Measurements from ENCODE around the gene SPC25.
"Not testable (repeated sequence)": the region's sequence is repeated elsewhere in the genome, so short reads cannot be mapped to it uniquely, and the experiment has no call there.

The SPC25 gene

DNA sequence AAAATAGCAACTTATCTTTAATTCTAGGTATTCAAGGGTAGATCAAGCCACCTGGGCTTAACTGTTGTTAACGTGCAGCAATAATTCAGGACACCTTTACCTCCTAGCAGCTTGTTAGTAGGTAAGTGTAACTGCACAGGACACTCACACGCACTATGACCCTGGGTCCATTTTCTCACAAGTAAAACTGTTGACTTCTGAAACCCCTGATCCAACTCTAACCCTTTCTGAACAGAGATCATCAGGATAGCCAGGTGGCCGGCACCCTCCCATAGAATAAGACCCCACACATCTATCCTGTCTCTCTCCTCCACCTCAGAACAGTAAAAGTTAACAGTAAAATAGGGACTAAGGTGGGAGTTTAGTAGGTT is 610 bp downstream of the SPC25 start:
- peak overlapping the region; percentile 67 for H3K4me3 ChIP-seq (ENCODE audit: low read depth, low read length)
- no peak for DNase-seq (ENCODE audit: low read depth)
- TF ChIP-seq, protein P1, sequence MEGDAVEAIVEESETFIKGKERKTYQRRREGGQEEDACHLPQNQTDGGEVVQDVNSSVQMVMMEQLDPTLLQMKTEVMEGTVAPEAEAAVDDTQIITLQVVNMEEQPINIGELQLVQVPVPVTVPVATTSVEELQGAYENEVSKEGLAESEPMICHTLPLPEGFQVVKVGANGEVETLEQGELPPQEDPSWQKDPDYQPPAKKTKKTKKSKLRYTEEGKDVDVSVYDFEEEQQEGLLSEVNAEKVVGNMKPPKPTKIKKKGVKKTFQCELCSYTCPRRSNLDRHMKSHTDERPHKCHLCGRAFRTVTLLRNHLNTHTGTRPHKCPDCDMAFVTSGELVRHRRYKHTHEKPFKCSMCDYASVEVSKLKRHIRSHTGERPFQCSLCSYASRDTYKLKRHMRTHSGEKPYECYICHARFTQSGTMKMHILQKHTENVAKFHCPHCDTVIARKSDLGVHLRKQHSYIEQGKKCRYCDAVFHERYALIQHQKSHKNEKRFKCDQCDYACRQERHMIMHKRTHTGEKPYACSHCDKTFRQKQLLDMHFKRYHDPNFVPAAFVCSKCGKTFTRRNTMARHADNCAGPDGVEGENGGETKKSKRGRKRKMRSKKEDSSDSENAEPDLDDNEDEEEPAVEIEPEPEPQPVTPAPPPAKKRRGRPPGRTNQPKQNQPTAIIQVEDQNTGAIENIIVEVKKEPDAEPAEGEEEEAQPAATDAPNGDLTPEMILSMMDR (IDR thresholded peaks at IDR 0.05; ENCODE audit: control insufficient read depth, extremely low read depth, insufficient read depth) = no peak

DNA sequence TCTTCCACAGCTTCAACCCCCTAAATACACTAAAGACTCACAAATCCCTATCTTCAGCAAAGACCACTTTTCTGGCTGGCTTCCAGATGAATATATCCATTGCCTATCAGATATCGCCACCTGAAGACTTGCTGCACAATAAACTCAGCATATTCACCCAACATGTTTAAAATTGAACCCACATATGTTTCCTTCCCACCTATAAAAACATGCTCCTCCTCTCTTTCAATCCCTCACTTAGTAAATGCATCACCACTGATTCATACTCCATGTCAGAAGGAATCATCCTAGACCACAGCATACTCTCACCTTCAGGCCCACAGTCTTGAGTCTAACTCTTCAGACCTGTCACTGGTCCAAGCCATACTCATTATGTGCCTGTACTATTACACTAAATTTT is 5.3 kb downstream of the SPC25 start:
- no peak overlapping the region for H3K4me3 ChIP-seq (ENCODE audit: low read depth, low read length)
- no peak for DNase-seq (ENCODE audit: low read depth)
- TF ChIP-seq, protein P1 (IDR thresholded peaks at IDR 0.05; ENCODE audit: control insufficient read depth, extremely low read depth, insufficient read depth) = no peak

DNA sequence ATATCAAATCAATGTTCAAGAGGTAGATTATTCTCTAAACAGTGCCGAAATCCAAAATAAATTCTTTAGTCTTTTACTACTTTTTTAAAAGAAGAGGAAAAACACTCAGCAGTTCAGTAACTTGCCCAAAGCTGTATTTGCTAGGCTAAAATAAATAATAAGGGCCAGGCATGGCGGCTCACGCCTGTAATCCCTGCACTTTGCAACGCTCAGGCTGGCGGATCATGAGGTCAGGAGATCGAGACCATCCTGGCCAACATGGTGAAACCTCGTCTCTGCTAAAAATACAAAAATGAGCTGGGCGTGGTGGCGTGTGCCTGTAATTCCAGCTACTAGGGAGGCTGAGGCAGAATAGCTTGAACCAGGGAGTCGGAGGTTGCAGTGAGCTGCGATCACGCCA is 8.1 kb downstream of the SPC25 start:
- H3K4me3 ChIP-seq (ENCODE audit: low read depth, low read length); DNase-seq (ENCODE audit: low read depth): not testable (repeated sequence)

DNA sequence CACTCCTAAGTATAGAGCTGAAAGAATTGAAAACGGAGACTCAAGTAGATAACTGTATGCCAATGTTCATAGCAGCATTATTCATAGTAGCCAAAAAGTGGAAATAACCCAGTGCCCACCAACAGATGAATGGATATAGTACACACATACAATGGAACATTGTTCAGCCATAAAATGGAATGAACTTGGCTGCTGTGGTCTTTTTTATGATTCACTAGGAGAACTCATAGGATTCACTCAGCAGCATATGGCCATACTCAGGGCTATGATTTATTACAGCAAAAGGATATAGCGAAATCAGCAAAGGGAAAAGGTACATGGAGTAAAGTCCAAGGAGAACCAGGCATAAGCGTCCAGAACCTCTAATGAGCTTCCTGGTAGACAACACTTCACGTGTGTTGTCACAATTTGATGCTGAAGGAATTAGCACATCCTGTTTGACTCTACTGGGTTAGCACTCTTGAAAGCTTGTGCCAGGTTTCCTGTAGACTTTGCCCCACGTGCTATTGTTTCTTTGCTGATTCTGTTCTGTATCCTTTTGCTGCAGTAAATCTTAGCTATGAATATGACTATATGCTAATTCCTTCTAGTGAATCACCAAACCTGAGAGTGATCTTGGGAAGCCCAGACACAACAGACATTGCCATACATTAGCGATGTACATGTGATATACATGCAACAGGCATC is 15.7 kb downstream of the SPC25 start:
- H3K4me3 ChIP-seq (ENCODE audit: low read depth, low read length) = no peak overlapping the region
- DNase-seq (ENCODE audit: low read depth) = no peak
- TF ChIP-seq, protein P1 (IDR thresholded peaks at IDR 0.05; ENCODE audit: control insufficient read depth, extremely low read depth, insufficient read depth) = no peak

DNA sequence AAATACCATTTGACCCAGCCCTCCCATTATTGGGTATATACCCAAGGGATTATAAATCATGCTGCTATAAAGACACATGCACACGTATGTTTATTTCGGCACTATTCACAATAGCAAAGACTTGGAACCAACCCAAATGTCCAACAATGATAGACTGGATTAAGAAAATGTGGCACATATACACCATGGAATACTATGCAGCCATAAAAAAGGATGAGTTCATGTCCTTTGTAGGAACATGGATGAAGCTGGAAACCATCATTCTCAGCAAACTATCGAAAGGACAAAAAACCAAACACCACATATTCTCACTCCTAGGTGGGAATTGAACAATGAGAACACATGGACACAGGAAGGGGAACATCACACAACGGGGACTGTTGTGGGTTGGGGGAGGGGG is 19.4 kb downstream of the SPC25 start:
- not testable (repeated sequence) for DNase-seq (ENCODE audit: low read depth)

DNA sequence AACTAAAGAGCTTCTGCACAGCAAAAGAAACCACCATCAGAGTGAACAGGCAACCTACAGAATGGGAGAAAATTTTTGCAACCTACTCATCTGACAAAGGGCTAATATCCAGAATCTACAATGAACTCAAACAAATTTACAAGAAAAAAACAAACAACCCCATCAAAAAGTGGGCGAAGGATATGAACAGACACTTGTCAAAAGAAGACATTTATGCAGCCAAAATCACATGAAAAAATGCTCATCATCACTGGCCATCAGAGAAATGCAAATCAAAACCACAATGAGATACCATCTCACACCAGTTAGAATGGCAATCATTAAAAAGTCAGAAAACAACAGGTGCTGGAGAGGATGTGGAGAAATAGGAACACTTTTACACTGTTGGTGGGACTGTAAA is 19.9 kb downstream of the SPC25 start:
- DNase-seq (ENCODE audit: low read depth); H3K4me3 ChIP-seq (ENCODE audit: low read depth, low read length): not testable (repeated sequence)

More for the DNA sequence above, 19.4 kb downstream of the SPC25 start:
- not testable (repeated sequence) for H3K4me3 ChIP-seq (ENCODE audit: low read depth, low read length)

DNA sequence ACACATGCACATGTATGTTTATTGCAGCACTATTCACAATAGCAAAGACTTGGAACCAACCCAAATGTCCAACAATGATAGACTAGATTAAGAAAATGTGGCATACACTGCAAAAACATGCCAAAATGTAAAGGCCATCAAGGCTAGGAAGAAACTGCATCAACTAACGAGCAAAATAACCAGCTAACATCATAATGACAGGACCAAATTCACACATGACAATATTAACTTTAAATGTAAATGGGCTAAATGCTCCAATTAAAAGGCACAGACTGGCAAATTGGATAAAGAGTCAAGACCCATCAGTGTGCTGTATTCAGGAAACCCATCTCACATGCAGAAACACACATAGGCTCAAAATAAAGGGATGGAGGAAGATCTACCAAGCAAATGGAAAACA is 23.1 kb downstream of the SPC25 start:
- not testable (repeated sequence) for H3K4me3 ChIP-seq (ENCODE audit: low read depth, low read length); DNase-seq (ENCODE audit: low read depth)

DNA sequence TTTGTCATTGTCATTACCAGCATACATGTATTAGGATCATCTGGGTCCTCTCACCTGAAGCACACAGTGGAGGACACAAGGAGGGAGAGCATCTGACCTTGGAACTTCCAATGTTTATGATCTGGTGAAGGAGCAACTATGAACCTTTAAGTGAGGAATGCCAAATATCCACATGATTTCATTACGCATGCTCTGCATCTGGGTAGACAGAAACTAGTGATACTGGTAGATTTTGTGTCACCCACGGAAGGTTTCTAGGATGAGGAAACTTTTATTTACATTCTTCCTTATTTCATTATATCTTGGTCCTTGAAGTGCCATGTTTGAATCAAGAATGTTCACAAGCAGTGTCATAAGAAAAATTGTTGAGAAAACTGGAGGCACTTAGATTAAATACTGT is 32.1 kb downstream of the SPC25 start:
- no peak overlapping the region for H3K4me3 ChIP-seq (ENCODE audit: low read depth, low read length)
- TF ChIP-seq, protein P1 (IDR thresholded peaks at IDR 0.05; ENCODE audit: control insufficient read depth, extremely low read depth, insufficient read depth) = no peak
- DNase-seq (ENCODE audit: low read depth) = no peak

DNA sequence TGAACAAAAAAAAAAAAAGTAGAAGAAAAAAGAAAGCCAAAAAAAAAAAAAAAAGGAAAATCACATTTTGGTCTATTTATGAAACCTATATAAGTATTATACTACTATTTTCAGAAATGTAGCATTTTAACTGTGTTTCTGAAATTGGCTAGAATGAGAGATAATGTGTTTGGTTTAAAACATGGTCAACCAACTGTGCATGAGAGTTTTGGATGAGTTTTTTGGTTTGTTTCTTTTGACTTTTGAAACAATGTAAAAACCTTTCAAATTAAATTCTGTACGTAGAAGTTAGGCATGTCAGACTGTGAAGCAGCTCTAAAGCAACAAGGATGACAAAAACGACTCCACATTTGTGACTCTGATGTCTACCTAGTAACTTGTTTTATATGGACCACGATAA is 34.6 kb downstream of the SPC25 start:
- DNase-seq (ENCODE audit: low read depth) = no peak
- TF ChIP-seq, protein P1 (IDR thresholded peaks at IDR 0.05; ENCODE audit: control insufficient read depth, extremely low read depth, insufficient read depth) = no peak
- no peak overlapping the region for H3K4me3 ChIP-seq (ENCODE audit: low read depth, low read length)

Measured in LNCaP clone FGC (cell line).